A549 treated with CORT108297 at 1 μM for 4 hours (cell line): ENCODE measurements around the gene MUC20. TPM values are rescaled to one million over a fixed set of nuclear protein-coding genes. Genes with fewer than 3 reads are reported as not detected.

ENCODE experiments used
- total RNA-seq: library from RNA; stranded (reverse); fragments of 200-300 nt; extraction: Qiagen RNA extraction; gene quantifications from 5 replicates; pipeline ENCODE4 v1.2.3, GENCODE V29; 2022

Gene MUC20
- total RNA-seq, result 0.25 to 0.73 TPM (median 0.50 TPM) in 5 replicates

GRCh38 chr3:195720831-195721506 lies at the start of gene MUC20:
MUC20 (plus strand) TSS chr3:195720978; CDS start chr3:195721008, 30 bp downstream.

Other genes starting within 250 kb of the MUC20 start
- 13.8 to 19.0 TPM (median 16.1 TPM) in 5 replicates for gene PPP1R2, start 177.7 kb upstream of the MUC20 start, total RNA-seq
- gene APOD, start 137.0 kb upstream of the MUC20 start, total RNA-seq, result 0.50 to 1.1 TPM (median 0.58 TPM) in 5 replicates
- gene MUC4, start 91.0 kb downstream of the MUC20 start, total RNA-seq, result 0.02 to 0.04 TPM in 2 of 5 replicates, not detected in the others
- gene TNK2, start 187.6 kb downstream of the MUC20 start, total RNA-seq, result 17.1 to 25.3 TPM (median 21.7 TPM) in 5 replicates